HS-5 (cell line): ENCODE results near the gene GATAD2B.
"Not testable (repeated sequence)": the region's sequence is repeated elsewhere in the genome, so short reads cannot be mapped to it uniquely, and the experiment has no call there.

Experiments
- DNase-seq: peaks from one replicate; pipeline ENCODE4 v3.0.0-alpha.2; 2012; ENCODE audit warnings: low read depth

GATAD2B gene

GRCh38 chr1:153778051-153778823 is 144.5 kb downstream of the GATAD2B start:
- DNase-seq = no peak

- no peak for DNase-seq
These were observed 145.1 kb downstream of the GATAD2B start for GRCh38 chr1:153777648-153778047.

GRCh38 chr1:153776845-153777370 is 145.9 kb downstream of the GATAD2B start:
- DNase-seq = no peak

- no peak for DNase-seq
These were observed 146.4 kb downstream of the GATAD2B start for GRCh38 chr1:153776352-153776751.

- no peak for DNase-seq
These were observed 147.1 kb downstream of the GATAD2B start for GRCh38 chr1:153775458-153776327.

- no peak for DNase-seq
These were observed 147.9 kb downstream of the GATAD2B start, which contains the start of gene SLC27A3 for GRCh38 chr1:153774780-153775457. Gene SLC27A3, plus strand, starts transcription at chr1:153775407. Its CDS starts 91 bp downstream, at chr1:153775498.

GRCh38 chr1:153774026-153774595 is 148.7 kb downstream of the GATAD2B start:
- no peak for DNase-seq

- no peak for DNase-seq
These were observed 149.5 kb downstream of the GATAD2B start for GRCh38 chr1:153773096-153773921.

GRCh38 chr1:153771841-153772593 is 150.8 kb downstream of the GATAD2B start:
- DNase-seq = no peak

- no peak for DNase-seq
These were observed 151.5 kb downstream of the GATAD2B start for GRCh38 chr1:153771261-153771660.

- no peak for DNase-seq
These were observed 152.0 kb downstream of the GATAD2B start for GRCh38 chr1:153770797-153771196.

- no peak for DNase-seq
These were observed 153.6 kb downstream of the GATAD2B start for GRCh38 chr1:153769221-153769620.

- no peak for DNase-seq
These were observed 154.2 kb downstream of the GATAD2B start for GRCh38 chr1:153768316-153769181.

GRCh38 chr1:153767519-153767918 is 155.3 kb downstream of the GATAD2B start:
- DNase-seq = no peak

- DNase-seq = not testable (repeated sequence)
These were observed 156.1 kb downstream of the GATAD2B start for GRCh38 chr1:153766663-153767062.

- DNase-seq = no peak
These were observed 158.5 kb downstream of the GATAD2B start for GRCh38 chr1:153764310-153764709.

- DNase-seq = no peak
These were observed 159.2 kb downstream of the GATAD2B start for GRCh38 chr1:153763365-153764225.

GRCh38 chr1:153760440-153760839 is 162.3 kb downstream of the GATAD2B start:
- no peak for DNase-seq
